GM23338 (cell line): ENCODE data around the gene DACT2. TPM values are rescaled to one million over a fixed set of nuclear protein-coding genes. Genes with fewer than 3 reads are reported as not detected.

Source experiments
- ATAC-seq: fragments of 200-7000 bp; cut with Tn5 transposase; 3 replicates; pipeline ENCODE4 v1.9.1; 2020
- DNase-seq: peaks from one replicate; pipeline ENCODE4 v3.0.0-alpha.2; 2015; ENCODE audit warnings: low spot score
- H2AFZ ChIP-seq: fragments of 200-600 bp; sonication (generic); 2 replicates; pipeline ENCODE4 v1.8.0; 2016; ENCODE audit warnings: antibody characterized with exemption, mild to moderate bottlenecking, moderate library complexity
- H3F3A ChIP-seq: fragments of 200-600 bp; sonication (generic); replicated peaks from 2 replicates; pipeline ENCODE4 v1.8.0; 2017; ENCODE audit warnings: antibody characterized with exemption, mixed run types, low read depth
- H3K27ac ChIP-seq: fragments of 200-600 bp; sonication (generic); 2 replicates; pipeline ENCODE4 v1.6.1; 2016; ENCODE audit warnings: low read depth
- H3K27me3 ChIP-seq: fragments of 200-600 bp; sonication (generic); 2 replicates; pipeline ENCODE4 v1.8.0; 2016; ENCODE audit warnings: mild to moderate bottlenecking, mixed run types, moderate library complexity; ENCODE audit not compliant: insufficient read depth
- H3K36me3 ChIP-seq: fragments of 200-600 bp; sonication (generic); 2 replicates; pipeline ENCODE4 v1.8.0; 2016; ENCODE audit warnings: mild to moderate bottlenecking; ENCODE audit not compliant: insufficient read depth
- H3K4me1 ChIP-seq: fragments of 200-600 bp; sonication (generic); 2 replicates; pipeline ENCODE4 v1.8.0; 2016; ENCODE audit warnings: mild to moderate bottlenecking, moderate library complexity; ENCODE audit not compliant: insufficient read depth
- H3K4me2 ChIP-seq: fragments of 200-600 bp; sonication (generic); 2 replicates; pipeline ENCODE4 v1.7.1; 2017; ENCODE audit warnings: mixed run types
- H3K4me3 ChIP-seq: fragments of 200-600 bp; sonication (generic); 2 replicates; pipeline ENCODE4 v1.6.1; 2016; ENCODE audit warnings: mixed run types
- H3K79me2 ChIP-seq: fragments of 200-600 bp; sonication (generic); replicated peaks from 2 replicates; pipeline ENCODE4 v1.8.0; 2017; ENCODE audit warnings: mild to moderate bottlenecking; ENCODE audit not compliant: insufficient read depth
- H3K9me2 ChIP-seq: fragments of 200-600 bp; sonication (generic); 2 replicates; pipeline ENCODE4 v1.8.0; 2017; ENCODE audit not compliant: insufficient read depth
- H4K20me1 ChIP-seq: fragments of 200-600 bp; sonication (generic); replicated peaks from 2 replicates; pipeline ENCODE4 v1.8.0; 2017; ENCODE audit warnings: mild to moderate bottlenecking; ENCODE audit not compliant: insufficient read depth
- H3K27ac Mint-ChIP-seq: 2 replicates; pipeline ENCODE4 v1.8.0; 2020; ENCODE audit warnings: inconsistent platforms, mild to moderate bottlenecking, moderate library complexity, mixed read lengths
- H3K27me3 Mint-ChIP-seq: 3 replicates; pipeline ENCODE4 v1.8.0; 2022; ENCODE audit warnings: low read depth, mild to moderate bottlenecking, moderate library complexity, mixed read lengths, inconsistent platforms; ENCODE audit not compliant: insufficient read depth, poor library complexity
- H3K36me3 Mint-ChIP-seq: 3 replicates; pipeline ENCODE4 v1.8.0; 2021; ENCODE audit warnings: low read depth, mild to moderate bottlenecking, inconsistent platforms, moderate library complexity, mixed read lengths
- H3K4me1 Mint-ChIP-seq: 3 replicates; pipeline ENCODE4 v1.8.0; 2020; ENCODE audit warnings: mild to moderate bottlenecking, inconsistent platforms, mixed read lengths
- H3K4me3 Mint-ChIP-seq: 3 replicates; pipeline ENCODE4 v1.8.0; 2021; ENCODE audit warnings: moderate library complexity, mild to moderate bottlenecking, inconsistent platforms, mixed read lengths
- H3K9me3 Mint-ChIP-seq: 3 replicates; pipeline ENCODE4 v1.8.0; 2020; ENCODE audit warnings: moderate library complexity, mild to moderate bottlenecking, inconsistent platforms, mixed read lengths
- CREB1 ChIP-seq: fragments of 250-450 bp; sonication (Bioruptor Pico); IDR thresholded peaks from 2 replicates; pipeline ENCODE4 v1.5.0; 2020; ENCODE audit warnings: low read depth, mild to moderate bottlenecking, moderate library complexity
- CTCF ChIP-seq, 2 experiments: fragments of 200-600 bp in 1 of 2; sonication (generic) in 1 of 2; conservative IDR thresholded peaks; 2 replicates each; pipeline versions ENCODE4 v1.5.1 to v1.6.1; 2016 to 2017; ENCODE audit warnings: antibody characterized with exemption in 2 of 2, low read depth in 2 of 2, mild to moderate bottlenecking in 2 of 2, moderate library complexity in 1 of 2
- ETS1 ChIP-seq: IDR thresholded peaks from 2 replicates; pipeline ENCODE4 v1.6.1; 2016; ENCODE audit warnings: antibody characterized with exemption
- EZH2 ChIP-seq: fragments of 200-600 bp; sonication (generic); IDR thresholded peaks from one replicate; pipeline ENCODE4 v1.8.0; 2017; ENCODE audit warnings: antibody characterized with exemption, mild to moderate bottlenecking, low read depth; ENCODE audit not compliant: unreplicated experiment
- EZH2phosphoT487 ChIP-seq: fragments of 200-600 bp; sonication (generic); IDR thresholded peaks from one replicate; pipeline ENCODE4 v1.8.1; 2018; ENCODE audit warnings: antibody characterized with exemption; ENCODE audit not compliant: unreplicated experiment
- JUNB ChIP-seq: IDR thresholded peaks from one replicate; pipeline ENCODE4 v1.6.1; 2016; ENCODE audit warnings: antibody characterized with exemption; ENCODE audit not compliant: unreplicated experiment
- NANOG ChIP-seq: IDR thresholded peaks from 2 replicates; pipeline ENCODE4 v1.6.1; 2016; ENCODE audit warnings: antibody characterized with exemption, borderline replicate concordance
- POLR2AphosphoS5 ChIP-seq: IDR thresholded peaks from 2 replicates; pipeline ENCODE4 v1.6.1; 2016; ENCODE audit warnings: antibody characterized with exemption, low read depth
- REST ChIP-seq: IDR thresholded peaks from one replicate; pipeline ENCODE4 v1.6.1; 2018; ENCODE audit warnings: antibody characterized with exemption; ENCODE audit not compliant: unreplicated experiment
- STAT1 ChIP-seq: IDR thresholded peaks from one replicate; pipeline ENCODE4 v1.6.1; 2016; ENCODE audit warnings: antibody characterized with exemption; ENCODE audit not compliant: unreplicated experiment
- ZNF114 ChIP-seq: fragments of 250-450 bp; sonication (Bioruptor Pico); IDR thresholded peaks from 2 replicates; pipeline ENCODE4 v1.5.0; 2020; ENCODE audit warnings: mild to moderate bottlenecking, moderate library complexity
- ZNF331 ChIP-seq: fragments of 250-450 bp; sonication (Bioruptor Pico); IDR thresholded peaks from 2 replicates; pipeline ENCODE4 v1.5.0; 2020; ENCODE audit warnings: low read depth, mild to moderate bottlenecking, moderate library complexity
- ZNF462 ChIP-seq: fragments of 250-450 bp; sonication (Bioruptor Pico); IDR thresholded peaks from 2 replicates; pipeline ENCODE4 v1.5.0; 2020; ENCODE audit warnings: mild to moderate bottlenecking, moderate library complexity
- polyA plus RNA-seq: library from polyadenylated mRNA; unstranded; fragments of >200 nt; fragmentation: Nextera tagmentation; extraction: Ambion mirVana; gene quantifications from 2 replicates; pipeline ENCODE4 v1.2.1, GENCODE V29; 2016
- total RNA-seq: library from RNA; depleted of rRNA; stranded (reverse); fragments of >200 nt; shearing (Covaris generic); gene quantifications from 2 replicates; pipeline ENCODE4 v1.2.3, GENCODE V29; 2014

DACT2 gene
- total and polyA plus RNA-seq, 2 experiments from 2014 or later = 1.8 to 10.6 TPM

GRCh38 chr6:168344338-168344737 is 24.8 kb upstream of the DACT2 start:
- TF ChIP-seq REST (no peak), ZNF114 (CRISPR knock-in tag) (no peak), STAT1 (no peak), EZH2phosphoT487 (no peak), ZNF462 (CRISPR knock-in tag) (no peak), CREB1 (CRISPR knock-in tag) (no peak), EZH2 (no peak), CTCF (conservative IDR thresholded peaks at IDR 0.05; ENCODE audit: low read depth in 2 of 2) (no peak), ZNF331 (CRISPR knock-in tag) (no peak), ETS1 (no peak), POLR2AphosphoS5 (no peak), NANOG (no peak), JUNB (no peak)
- DNase-seq (no peak), ATAC-seq (no peak)
- Histone ChIP-seq H3K4me1 (no peaks in the 10 kb centered on the region), H3K27ac (no peak overlapping the region), H3K4me3 (no peak overlapping the region), H3K4me2 (no peak overlapping the region), H3K27me3 (no peaks in the 10 kb centered on the region), H2AFZ (no peak overlapping the region), H3K79me2 (no peaks in the 10 kb centered on the region), H3F3A (no peaks in the 10 kb centered on the region), H3K36me3 (no peaks in the 10 kb centered on the region), H4K20me1 (no peaks in the 10 kb centered on the region), H3K9me2 (no peaks in the 10 kb centered on the region)
- no peak overlapping the region for H3K27ac Mint-ChIP-seq
- H3K27me3 Mint-ChIP-seq = peaks cover 13% of the 10 kb centered on the region
- H3K36me3 Mint-ChIP-seq = no peaks in the 10 kb centered on the region; the same call in 2 of the 3 replicates
- no peak overlapping the region for H3K4me3 Mint-ChIP-seq
- peaks cover 9% of the 10 kb centered on the region; the same call in 2 of the 3 replicates for H3K4me1 Mint-ChIP-seq
- no peaks in the 10 kb centered on the region for H3K9me3 Mint-ChIP-seq
